Dermis microvascular lymphatic vessel endothelial cell (primary cell): ENCODE results near the gene DECR2. TPM values are rescaled to one million over a fixed set of nuclear protein-coding genes. Genes with fewer than 3 reads are reported as not detected.

Experiments
- DNase-seq, 2 donors: peaks; one replicate each; pipeline versions ENCODE4 v3.0.0 to v3.0.0-alpha.2; 2010; ENCODE audit warnings: low read depth in 2 of 2
- total RNA-seq: library from RNA; depleted of rRNA; stranded (reverse); fragments of >200 nt; gene quantifications from 2 replicates; pipeline ENCODE4 v1.2.1, GENCODE V29; 2014

The DECR2 gene
- total RNA-seq, 1 donor from 2014 or later: 11.4 TPM

- DNase-seq: no peak
Observed at GRCh38 chr16:441447-441846, 39.8 kb downstream of the DECR2 start.

DNA sequence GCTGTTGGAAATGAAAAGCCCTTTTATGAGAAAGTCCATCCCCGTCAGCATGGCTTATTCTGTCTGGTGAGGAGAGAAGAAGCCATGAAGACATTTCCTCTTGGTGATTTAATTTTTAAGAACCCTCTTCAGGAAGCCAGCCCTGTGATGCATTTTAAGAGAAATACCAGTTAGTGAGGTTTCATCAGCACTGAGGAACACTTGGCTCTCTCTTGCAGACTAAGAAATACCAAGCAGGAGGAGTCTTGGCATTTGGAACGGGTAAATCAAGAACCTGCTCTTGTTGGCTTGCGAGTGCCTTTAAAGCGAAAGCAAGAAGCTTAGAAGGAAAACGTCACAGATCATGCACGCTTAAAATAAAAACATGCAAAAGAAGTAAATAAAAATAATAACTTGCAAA lies 41.3 kb downstream of the DECR2 start:
- DNase-seq: no peak

DNA sequence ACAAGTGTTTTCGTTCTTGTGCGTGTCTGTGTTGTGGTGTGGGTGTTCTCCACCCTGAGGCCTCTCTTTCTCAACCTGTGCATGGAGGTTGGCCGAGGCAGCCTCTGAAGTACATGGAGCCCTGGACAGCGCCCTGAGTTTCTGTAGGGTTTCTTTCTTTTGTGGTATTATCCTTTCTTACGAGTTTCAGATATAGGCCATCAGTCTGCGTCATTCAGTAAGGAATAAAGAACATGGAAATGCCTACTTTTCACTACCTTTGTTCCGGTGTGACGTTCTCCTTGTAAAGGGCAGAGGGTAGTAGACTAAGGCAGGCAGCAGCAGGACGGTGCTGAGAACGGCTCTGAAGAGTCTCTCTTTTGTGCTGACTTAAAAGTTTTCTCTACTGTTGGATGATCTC lies 42.3 kb downstream of the DECR2 start:
- no peak for DNase-seq

DNA sequence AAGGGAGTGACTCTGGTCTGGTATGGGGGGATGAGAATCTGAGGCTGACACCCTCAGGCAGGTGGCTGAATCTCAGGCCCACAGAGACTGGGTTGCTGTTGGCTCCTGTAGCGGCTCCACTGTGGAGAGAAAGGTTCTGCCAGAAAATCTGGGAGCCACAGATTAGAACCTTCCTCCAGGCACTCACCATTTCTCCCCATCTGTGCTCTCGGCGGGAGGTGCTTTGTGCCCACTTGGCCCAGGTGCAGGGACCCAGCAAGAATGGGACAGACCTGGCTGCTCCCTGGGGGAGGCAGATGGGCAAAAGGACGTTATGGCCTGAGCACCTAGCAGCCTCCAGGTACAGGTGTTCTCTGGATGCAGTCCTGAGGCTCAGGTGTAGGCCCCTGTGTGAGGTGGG lies 43.9 kb downstream of the DECR2 start:
- no peak for DNase-seq

GRCh38 chr16:450385-450784 lies 48.7 kb downstream of the DECR2 start:
- DNase-seq: no peak

DNA sequence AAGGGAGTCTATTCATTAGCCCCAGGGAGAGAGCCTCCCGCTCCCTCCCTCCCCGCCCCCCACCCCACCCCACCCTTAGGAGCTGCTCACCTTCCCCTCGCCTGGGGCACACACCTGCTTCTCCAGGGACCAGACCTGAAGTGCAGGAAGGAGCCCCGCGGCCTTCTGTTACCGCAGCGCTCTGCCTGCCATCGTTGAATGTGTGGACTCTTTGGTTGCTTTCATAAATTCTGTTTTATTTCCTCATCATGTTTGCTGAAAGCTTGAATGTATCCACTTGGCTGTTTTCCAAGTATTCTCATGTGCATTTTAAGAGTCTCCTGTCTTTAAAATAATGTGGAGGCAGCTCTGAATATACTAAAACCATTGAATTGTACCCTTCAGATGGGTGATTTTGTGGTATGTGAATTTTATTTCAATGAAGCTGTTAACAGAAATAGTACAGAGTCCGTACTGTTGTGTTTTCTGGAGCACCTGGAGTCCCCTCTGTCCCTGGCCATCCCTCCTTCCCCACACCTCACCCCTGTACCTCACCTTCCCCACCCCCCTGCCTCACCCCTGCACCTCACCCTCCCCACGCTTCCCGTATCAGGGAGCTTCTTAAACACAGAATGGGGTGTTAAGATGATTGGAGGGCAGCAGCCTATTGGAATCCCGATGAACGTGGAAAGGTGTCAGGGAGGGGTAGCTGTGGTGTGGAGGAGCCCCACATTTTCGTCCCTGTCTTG lies 49.3 kb downstream of the DECR2 start:
- DNase-seq: no peak

GRCh38 chr16:454397-454940 lies 52.8 kb downstream of the DECR2 start:
- no peak for DNase-seq

DNA sequence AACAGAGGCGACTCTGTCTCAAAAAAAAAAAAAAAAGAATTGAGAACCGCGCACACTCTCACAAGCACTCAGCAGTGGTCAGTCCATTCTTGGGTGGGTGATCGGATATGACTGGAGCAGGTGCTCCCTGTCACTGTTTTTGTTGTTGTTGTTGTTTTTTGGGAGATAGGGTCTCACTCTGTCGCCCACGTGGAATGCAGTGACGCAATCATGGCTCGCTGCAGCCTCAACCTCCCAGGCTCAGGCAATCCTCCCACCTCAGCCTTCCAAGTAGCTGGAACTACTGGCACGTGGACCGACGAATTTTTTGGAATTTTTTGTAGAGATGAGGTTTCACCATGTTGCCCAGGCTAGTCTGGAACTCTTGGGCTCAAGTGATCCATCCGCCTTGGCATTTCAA lies 53.8 kb downstream of the DECR2 start:
- no peak for DNase-seq

DNA sequence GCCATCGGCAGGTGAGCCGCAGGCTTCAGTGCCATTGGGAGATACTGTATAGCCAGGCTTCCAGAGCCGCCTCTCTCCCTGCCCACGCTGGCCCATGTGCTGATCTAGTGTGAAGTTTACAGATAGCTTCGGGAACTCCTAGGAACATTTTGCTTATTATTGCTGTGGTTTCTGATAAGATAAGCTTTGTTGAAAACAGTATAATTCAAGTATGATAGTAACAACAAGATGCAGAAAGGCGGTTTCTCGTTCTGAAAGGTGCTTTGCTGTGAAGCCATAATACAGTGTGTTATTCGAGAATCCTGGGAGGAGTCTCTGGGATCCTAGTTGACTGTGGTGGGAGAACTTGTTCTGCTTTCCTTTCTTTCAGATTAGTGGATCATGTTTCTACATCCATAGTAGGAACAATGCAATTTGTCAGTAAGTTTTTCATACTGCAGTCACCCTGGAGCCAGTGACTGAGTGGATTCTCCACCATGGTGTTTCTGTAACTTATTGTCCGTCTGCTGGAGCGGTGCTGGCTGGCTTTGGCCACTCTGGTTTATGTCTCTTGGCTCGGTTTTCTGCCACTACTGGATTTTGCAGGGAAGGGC lies 55.3 kb downstream of the DECR2 start:
- DNase-seq: peak; percentile 41 to 46

GRCh38 chr16:457732-458400 lies 56.2 kb downstream of the DECR2 start:
- peak; percentile 45 to 83 for DNase-seq

DNA sequence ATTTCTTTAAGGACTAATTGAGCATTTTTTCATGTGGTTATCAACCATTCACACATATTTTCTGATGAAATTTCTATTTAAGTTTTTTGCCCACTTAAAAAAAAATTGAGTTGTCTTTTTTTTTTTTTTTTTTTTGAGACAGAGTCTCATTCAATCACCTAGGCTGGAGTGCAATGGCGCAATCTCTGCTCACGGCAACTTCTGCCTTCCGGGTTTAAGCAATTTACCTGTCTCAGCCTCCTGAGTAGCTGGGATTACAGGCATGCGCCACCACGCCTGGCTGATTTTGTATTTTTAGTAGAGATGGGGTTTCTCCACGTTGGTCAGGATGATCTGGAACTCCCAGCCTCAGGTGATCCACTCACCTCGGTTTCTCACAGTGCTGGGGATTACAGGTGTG lies 58.1 kb downstream of the DECR2 start:
- no peak for DNase-seq

DNA sequence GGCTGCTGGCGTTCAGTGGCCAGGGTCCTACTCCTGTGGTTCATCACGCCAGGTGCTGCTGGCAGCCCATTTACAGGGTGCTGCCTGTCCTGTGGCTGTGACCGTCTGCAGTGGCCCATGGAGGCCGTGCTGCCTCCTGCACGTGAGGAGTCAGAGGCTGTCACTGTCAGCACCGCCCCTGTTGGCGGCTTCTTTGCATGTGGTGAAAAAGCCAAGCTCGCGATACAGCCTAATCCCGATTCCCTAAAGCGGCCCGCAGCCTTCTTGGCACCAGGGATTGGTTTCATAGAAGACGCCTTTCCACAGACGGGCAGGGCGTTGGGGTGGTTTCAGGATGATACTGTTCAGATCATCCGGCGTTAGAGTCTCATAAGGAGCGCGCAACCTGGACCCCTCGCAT lies 59.1 kb downstream of the DECR2 start:
- DNase-seq: no peak

Other genes with a start within 250 kb of the DECR2 start
- gene HBZ, start 249.2 kb upstream of the DECR2 start, total RNA-seq: not detected in 2 replicates
- not detected in 2 replicates for gene HBM, start 235.9 kb upstream of the DECR2 start, total RNA-seq
- 0.51 TPM in 1 of 2 replicates, not detected in the other for gene HBA2, start 229.0 kb upstream of the DECR2 start, total RNA-seq
- not detected in 2 replicates for gene HBA1, start 225.2 kb upstream of the DECR2 start, total RNA-seq
- gene HBQ1, start 221.4 kb upstream of the DECR2 start, total RNA-seq: 0.63 and 1.4 TPM in 2 replicates
- gene LUC7L, start 172.4 kb upstream of the DECR2 start, total RNA-seq: 27.6 and 31.2 TPM in 2 replicates
- gene FAM234A, start 167.1 kb upstream of the DECR2 start, total RNA-seq: 33.1 and 58.9 TPM in 2 replicates
- 0.26 and 0.38 TPM in 2 replicates for gene RGS11, start 125.9 kb upstream of the DECR2 start, total RNA-seq
- gene ARHGDIG, start 121.3 kb upstream of the DECR2 start, total RNA-seq: 0.13 TPM in 1 of 2 replicates, not detected in the other
- gene PDIA2, start 118.7 kb upstream of the DECR2 start, total RNA-seq: under 0.01 TPM in 1 of 2 replicates, not detected in the other
- 13.6 and 19.7 TPM in 2 replicates for gene AXIN1, start 49.2 kb upstream of the DECR2 start, total RNA-seq
- gene MRPL28, start 31.3 kb upstream of the DECR2 start, total RNA-seq: 60.3 and 77.0 TPM in 2 replicates
- gene PGAP6, start 19.9 kb upstream of the DECR2 start, total RNA-seq: 66.6 and 120 TPM in 2 replicates
- 45.4 and 50.3 TPM in 2 replicates for gene NME4, start 4.7 kb upstream of the DECR2 start, total RNA-seq
- gene RAB11FIP3, start 23.8 kb downstream of the DECR2 start, total RNA-seq: 19.0 and 48.9 TPM in 2 replicates
- 18.9 and 31.5 TPM in 2 replicates for gene CAPN15, start 125.8 kb downstream of the DECR2 start, total RNA-seq
- not detected in 2 replicates for gene PRR35, start 158.5 kb downstream of the DECR2 start, total RNA-seq
- 1.3 and 3.0 TPM in 2 replicates for gene NHLRC4, start 165.1 kb downstream of the DECR2 start, total RNA-seq
- gene PIGQ, start 168.1 kb downstream of the DECR2 start, total RNA-seq: 12.3 and 28.8 TPM in 2 replicates
- gene RAB40C, start 188.2 kb downstream of the DECR2 start, total RNA-seq: 9.2 and 12.9 TPM in 2 replicates
- under 0.01 and 0.13 TPM in 2 replicates for gene WFIKKN1, start 229.1 kb downstream of the DECR2 start, total RNA-seq
- 59.4 and 76.7 TPM in 2 replicates for gene METTL26, start 234.4 kb downstream of the DECR2 start, total RNA-seq
- gene MCRIP2, start 239.9 kb downstream of the DECR2 start, total RNA-seq: 9.8 and 10.1 TPM in 2 replicates
- 6.8 and 11.4 TPM in 2 replicates for gene WDR90, start 247.5 kb downstream of the DECR2 start, total RNA-seq